Mesodermal cell (in vitro differentiated cells): ENCODE measurements around the gene CNDP2.
"Not testable (repeated sequence)": the region's sequence is repeated elsewhere in the genome, so short reads cannot be mapped to it uniquely, and the experiment has no call there.

Experiments
- H3K27ac ChIP-seq: 2 replicates; pipeline ENCODE4 v1.7.0; 2013; ENCODE audit warnings: mild to moderate bottlenecking, low read depth, low read length, moderate library complexity; ENCODE audit not compliant: severe bottlenecking
- H3K36me3 ChIP-seq: 2 replicates; pipeline ENCODE4 v1.7.1; 2013; ENCODE audit warnings: mild to moderate bottlenecking, low read length, moderate library complexity; ENCODE audit not compliant: control insufficient read depth, insufficient read depth
- H3K4me1 ChIP-seq: one replicate; pipeline ENCODE4 v1.7.1; 2013; ENCODE audit warnings: mild to moderate bottlenecking, low read length; ENCODE audit not compliant: insufficient read depth, control insufficient read depth, poor library complexity, severe bottlenecking
- H3K4me3 ChIP-seq: 2 replicates; pipeline ENCODE4 v1.7.0; 2013; ENCODE audit warnings: low read length, control low read depth, mild to moderate bottlenecking; ENCODE audit not compliant: insufficient read depth, poor library complexity, severe bottlenecking; ENCODE audit errors: extremely low read depth
- H3K9me3 ChIP-seq: 2 replicates; pipeline ENCODE4 v1.7.1; 2013; ENCODE audit warnings: mild to moderate bottlenecking, low read length, moderate library complexity; ENCODE audit not compliant: control insufficient read depth
- WGBS, 2 experiments: methylation state at CpG; one replicate each; pipeline ENCODE4 v1.1.5; 2013; ENCODE audit warnings: missing lambda C conversion rate in 2 of 2; ENCODE audit not compliant: insufficient coverage in 2 of 2; 5-methylcytosine and 5-hydroxymethylcytosine counted together

CNDP2 gene

GRCh38 chr18:74500372-74500771 is 4.2 kb downstream of the CNDP2 start:
- H3K36me3 ChIP-seq, result peaks cover 65% of the 10 kb centered on the region
- no peaks in the 10 kb centered on the region for H3K9me3 ChIP-seq
- no peak overlapping the region for H3K4me3 ChIP-seq
- peaks cover 12% of the 10 kb centered on the region for H3K4me1 ChIP-seq
- WGBS, 2 experiments, result no CpG with 5 or more reads among the region's 6 CpGs
- H3K27ac ChIP-seq, result no peak overlapping the region

- WGBS, 2 experiments, result 93% methylated on average over 6 to 7 of the region's 8 CpGs
- Histone ChIP-seq H3K4me1 (peaks cover 12% of the 10 kb centered on the region), H3K36me3 (peaks cover 69% of the 10 kb centered on the region)
- not testable (repeated sequence) for H3K27ac ChIP-seq, H3K4me3 ChIP-seq, H3K9me3 ChIP-seq
Observed at GRCh38 chr18:74500774-74501173, 4.6 kb downstream of the CNDP2 start.

GRCh38 chr18:74501386-74501785 is 5.2 kb downstream of the CNDP2 start:
- no peak overlapping the region for H3K4me3 ChIP-seq
- no peaks in the 10 kb centered on the region for H3K9me3 ChIP-seq
- H3K36me3 ChIP-seq, result peaks cover 75% of the 10 kb centered on the region
- H3K27ac ChIP-seq, result no peak overlapping the region
- 71 to 100% methylated on average over 1 to 2 of the region's 4 CpGs for WGBS, 2 experiments
- peaks cover 12% of the 10 kb centered on the region for H3K4me1 ChIP-seq

- Histone ChIP-seq H3K9me3 (no peaks in the 10 kb centered on the region), H3K36me3 (peaks cover 83% of the 10 kb centered on the region), H3K4me3 (no peak overlapping the region), H3K27ac (no peak overlapping the region), H3K4me1 (peaks cover 6% of the 10 kb centered on the region)
- WGBS, 2 experiments, result 98 to 100% methylated on average over 2 to 3 of the region's 4 CpGs
Observed at GRCh38 chr18:74503137-74503536, 7.0 kb downstream of the CNDP2 start.

- Histone ChIP-seq H3K27ac (no peak overlapping the region), H3K36me3 (peaks cover 96% of the 10 kb centered on the region)
- 92 to 93% methylated on average over 5 to 9 of the region's 16 CpGs for WGBS, 2 experiments
Observed at GRCh38 chr18:74505776-74506175, 9.6 kb downstream of the CNDP2 start.

GRCh38 chr18:74506448-74507084 is 10.4 kb downstream of the CNDP2 start:
- WGBS, 2 experiments, result 85 to 90% methylated on average over 11 of the region's 11 CpGs
- H3K36me3 ChIP-seq, result peaks cover 95% of the 10 kb centered on the region
- H3K9me3 ChIP-seq, result no peaks in the 10 kb centered on the region
- peaks cover 6% of the 10 kb centered on the region for H3K4me1 ChIP-seq
- no peak overlapping the region for H3K4me3 ChIP-seq
- H3K27ac ChIP-seq, result no peak overlapping the region

More at GRCh38 chr18:74505776-74506175, 9.6 kb downstream of the CNDP2 start:
- H3K4me3 ChIP-seq, result no peak overlapping the region
- H3K4me1 ChIP-seq, result peaks cover 6% of the 10 kb centered on the region
- H3K9me3 ChIP-seq, result no peaks in the 10 kb centered on the region

GRCh38 chr18:74507097-74507881 is 11.1 kb downstream of the CNDP2 start:
- Histone ChIP-seq H3K4me1 (peaks cover 6% of the 10 kb centered on the region), H3K27ac (no peak overlapping the region), H3K9me3 (no peaks in the 10 kb centered on the region), H3K36me3 (peaks cover 95% of the 10 kb centered on the region), H3K4me3 (no peak overlapping the region)
- 94 to 95% methylated on average over 10 to 18 of the region's 23 CpGs for WGBS, 2 experiments

GRCh38 chr18:74507927-74508326 is 11.8 kb downstream of the CNDP2 start:
- 86 to 95% methylated on average over 12 to 14 of the region's 14 CpGs for WGBS, 2 experiments
- H3K27ac ChIP-seq, result no peak overlapping the region
- H3K36me3 ChIP-seq, result peaks cover 94% of the 10 kb centered on the region
- no peak overlapping the region for H3K4me3 ChIP-seq
- peaks cover 6% of the 10 kb centered on the region for H3K4me1 ChIP-seq
- no peaks in the 10 kb centered on the region for H3K9me3 ChIP-seq

DNA sequence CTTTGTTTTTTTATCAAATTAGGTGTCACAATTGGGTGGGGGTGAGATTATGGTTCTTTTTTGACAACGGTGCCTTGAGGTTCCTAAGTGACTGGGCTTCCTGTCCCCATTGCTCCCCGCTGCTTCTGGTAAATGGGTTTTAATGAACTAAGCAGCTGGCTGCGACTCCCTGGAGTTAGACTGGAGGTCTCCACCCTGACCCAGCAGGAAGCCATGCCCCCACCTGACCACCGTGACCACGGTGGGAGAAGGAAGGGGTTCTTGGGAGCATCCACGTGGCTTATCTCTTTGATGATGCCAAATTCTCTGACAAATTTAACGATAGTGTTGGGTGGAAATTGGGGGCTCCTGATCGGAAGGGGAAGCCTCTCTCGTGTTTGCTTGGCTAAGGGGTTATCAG is 12.2 kb downstream of the CNDP2 start:
- 88 to 89% methylated on average over 7 to 9 of the region's 9 CpGs for WGBS, 2 experiments
- Histone ChIP-seq H3K9me3 (no peaks in the 10 kb centered on the region), H3K36me3 (peaks cover 96% of the 10 kb centered on the region), H3K4me1 (peaks cover 6% of the 10 kb centered on the region), H3K4me3 (no peak overlapping the region), H3K27ac (no peak overlapping the region)

- H3K4me1 ChIP-seq, result peaks cover 6% of the 10 kb centered on the region
- H3K36me3 ChIP-seq, result peaks cover 97% of the 10 kb centered on the region
- WGBS, 2 experiments, result 94% methylated on average over 7 to 10 of the region's 11 CpGs
- no peak overlapping the region for H3K4me3 ChIP-seq
- no peaks in the 10 kb centered on the region for H3K9me3 ChIP-seq
- no peak overlapping the region for H3K27ac ChIP-seq
Observed at GRCh38 chr18:74508821-74509225, 12.7 kb downstream of the CNDP2 start.
